C4-2B (cell line): ENCODE results near the gene GHRH.

Experiments
- H3K27ac ChIP-seq: fragments of 450-650 bp; 2 replicates; pipeline ENCODE4 v1.5.1; 2017
- CTCF ChIP-seq: fragments of 450-650 bp; conservative IDR thresholded peaks from 2 replicates; pipeline ENCODE4 v1.5.1; 2017; ENCODE audit warnings: mild to moderate bottlenecking
- ZFX ChIP-seq: fragments of 450-650 bp; IDR thresholded peaks from 2 replicates; pipeline ENCODE4 v1.6.1; 2017

GHRH gene

GRCh38 chr20:37270576-37271420 lies 9.2 kb upstream of the GHRH start:
- no peak overlapping the region for H3K27ac ChIP-seq
- TF ChIP-seq ZFX (no peak), CTCF (no peak)

GRCh38 chr20:37267667-37268313 lies 6.2 kb upstream of the GHRH start:
- no peak overlapping the region for H3K27ac ChIP-seq

DNA sequence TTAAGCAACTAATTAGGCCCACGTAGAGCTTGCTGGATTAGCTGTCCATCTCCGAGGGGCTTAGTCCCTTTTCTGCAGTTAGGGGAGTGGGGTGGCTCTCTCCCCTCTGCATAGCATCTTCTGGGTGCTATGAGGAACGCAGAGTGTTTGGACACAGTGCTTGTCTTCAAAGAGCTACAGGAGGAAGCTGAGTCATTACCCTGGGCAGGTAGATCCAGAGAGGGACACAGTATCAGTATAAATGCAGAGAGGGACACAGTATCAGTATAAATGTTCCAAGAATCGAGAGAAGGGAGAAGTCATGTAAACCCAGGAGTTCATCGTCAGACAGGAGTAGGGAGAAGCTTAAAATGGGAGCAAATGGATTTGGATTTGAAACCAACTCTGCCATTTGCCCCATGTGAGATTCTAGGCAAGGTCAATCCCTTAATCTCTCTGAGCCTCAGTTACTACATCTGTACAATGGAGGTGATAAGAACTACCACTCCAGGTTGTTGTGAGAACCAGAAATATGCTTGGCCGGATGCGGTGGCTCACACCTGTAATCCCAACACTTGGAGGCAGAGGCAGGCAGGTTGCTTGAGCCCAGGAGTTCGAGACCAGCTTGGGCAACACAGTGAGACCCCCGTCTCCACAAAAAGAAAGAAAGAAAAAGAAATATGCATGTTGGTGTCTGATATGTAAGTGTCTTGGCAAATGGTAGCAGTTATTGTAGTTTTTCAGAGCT lies 5.5 kb upstream of the GHRH start:
- no peak overlapping the region for H3K27ac ChIP-seq
- no peak for TF ChIP-seq ZFX
- no peak for TF ChIP-seq CTCF

More at GRCh38 chr20:37267667-37268313, 6.2 kb upstream of the GHRH start:
- TF ChIP-seq ZFX (no peak), CTCF (no peak)

DNA sequence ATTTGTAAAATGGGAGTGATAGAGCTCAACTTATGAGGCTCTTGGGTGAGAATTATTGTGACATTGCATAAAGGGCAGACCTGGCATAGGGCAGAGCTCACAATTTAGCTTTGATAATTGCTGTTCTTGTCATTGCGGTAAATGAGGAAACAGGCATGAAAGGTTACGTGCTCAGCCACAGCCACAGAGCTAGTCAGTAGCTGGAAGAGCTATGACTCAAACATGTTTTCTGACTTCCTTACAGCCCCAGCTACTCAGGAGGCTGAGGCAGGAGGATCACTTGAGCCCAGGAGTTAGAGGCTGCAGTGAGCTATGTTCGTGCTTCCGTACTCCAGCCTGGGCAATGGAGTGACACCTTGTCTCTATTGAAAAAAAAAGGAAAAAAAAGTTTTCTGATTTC lies 3.5 kb upstream of the GHRH start:
- TF ChIP-seq ZFX (no peak), CTCF (no peak)
- H3K27ac ChIP-seq = no peak overlapping the region

DNA sequence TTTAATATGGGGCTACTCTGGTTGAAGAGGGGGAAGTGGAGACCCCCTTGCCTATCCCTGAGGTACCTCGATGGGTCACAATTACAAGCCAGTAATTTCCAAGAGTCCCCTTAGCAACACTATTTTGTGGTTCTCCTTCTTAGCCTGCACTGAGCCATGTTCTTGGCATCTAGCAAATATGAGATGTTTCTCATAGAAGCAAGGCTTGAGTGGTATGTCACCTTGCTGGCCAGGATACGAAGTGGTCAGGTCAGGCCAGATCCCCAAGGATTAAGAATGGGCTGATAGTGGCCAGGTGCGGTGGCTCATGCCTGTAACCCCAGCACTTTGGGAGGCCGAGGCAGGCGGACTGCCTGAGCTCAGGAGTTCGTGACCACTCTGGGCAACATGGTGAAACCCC lies 2.1 kb upstream of the GHRH start:
- TF ChIP-seq ZFX = no peak
- no peak for TF ChIP-seq CTCF
- no peak overlapping the region for H3K27ac ChIP-seq

- no peak for TF ChIP-seq CTCF
- TF ChIP-seq ZFX = no peak
- H3K27ac ChIP-seq = no peak overlapping the region
Measured at GRCh38 chr20:37262505-37262904, 891 bp upstream of the GHRH start.

- no peak overlapping the region for H3K27ac ChIP-seq
- TF ChIP-seq ZFX (no peak), CTCF (no peak)
Measured at GRCh38 chr20:37260923-37261322, 691 bp downstream of the GHRH start.
